ENCODE measurements around the gene CHRNA1. TPM values are rescaled to one million over a fixed set of nuclear protein-coding genes. Genes with fewer than 3 reads are reported as not detected.
A peak's percentile ranks its signal among the peaks of the same experiment; 100 is the strongest.

Gene CHRNA1
- total RNA-seq, 4 donors from 2014 or later, result 0.17 TPM; not detected in 3

GRCh38 chr2:174704061-174704460 lies 60.2 kb downstream of the CHRNA1 start:
- H3K4me3 ChIP-seq (ENCODE audit: low read depth, poor library complexity, severe bottlenecking), result no peak overlapping the region
- TF ChIP-seq POLR2A (IDR thresholded peaks at IDR 0.05), result no peak
- no peak for TF ChIP-seq CTCF (IDR thresholded peaks at IDR 0.05)
- 65 to 71% methylated on average over 3 of the region's 3 CpGs for WGBS, 2 donors
- no peak for DNase-seq (ENCODE audit: low spot score in 2 of 2)
- intact Hi-C loops (cut with DNase I; ENCODE audit: low total_unique reads), result no loop called here

GRCh38 chr2:174703430-174703829 lies 60.8 kb downstream of the CHRNA1 start:
- WGBS, 2 donors, result 45 to 52% methylated on average over 3 of the region's 3 CpGs
- DNase-seq (ENCODE audit: low spot score in 2 of 2), result no peak
- intact Hi-C loops (cut with DNase I; ENCODE audit: low total_unique reads), result no loop called here
- TF ChIP-seq CTCF (IDR thresholded peaks at IDR 0.05) (no peak), POLR2A (IDR thresholded peaks at IDR 0.05) (no peak)
- H3K4me3 ChIP-seq (ENCODE audit: low read depth, poor library complexity, severe bottlenecking), result no peak overlapping the region

- H3K4me3 ChIP-seq (ENCODE audit: low read depth, poor library complexity, severe bottlenecking), result no peak overlapping the region
- no peak for TF ChIP-seq POLR2A (IDR thresholded peaks at IDR 0.05)
- no peak for TF ChIP-seq CTCF (IDR thresholded peaks at IDR 0.05)
- intact Hi-C loops (cut with DNase I; ENCODE audit: low total_unique reads), result no loop called here
- DNase-seq (ENCODE audit: low spot score in 2 of 2), result no peak
- 79 to 84% methylated on average over 3 of the region's 3 CpGs for WGBS, 2 donors
These were observed 61.7 kb downstream of the CHRNA1 start for GRCh38 chr2:174702541-174702940.

- intact Hi-C loops (cut with DNase I; ENCODE audit: low total_unique reads), result no loop called here
- TF ChIP-seq CTCF (IDR thresholded peaks at IDR 0.05) (peak in 1 of 3 donors; percentile 19), POLR2A (IDR thresholded peaks at IDR 0.05) (no peak)
- 26 to 41% methylated on average over 4 of the region's 4 CpGs for whole genome bisulfite sequencing, 2 donors
- DNase-seq (ENCODE audit: low spot score in 2 of 2), result no peak
- no peak overlapping the region for H3K4me3 ChIP-seq (ENCODE audit: low read depth, poor library complexity, severe bottlenecking)
These were observed 64.1 kb downstream of the CHRNA1 start for GRCh38 chr2:174699993-174700766.

Other genes starting within 250 kb of the CHRNA1 start
- 10 to 100 TPM in 2 of 4 donors, 1 to 10 TPM in 2; 5.0 to 12.4 (median 9.1) TPM for gene WIPF1, start 166.7 kb downstream of the CHRNA1 start, total RNA-seq
- gene CHN1, start 240.9 kb upstream of the CHRNA1 start, total RNA-seq, result 1 to 10 TPM; 2.7 to 6.1 (median 3.4) TPM

All from lower leg skin (tissue), 4 donors.